CD14-positive monocyte (primary cell): ENCODE results near the gene GRIN1. TPM values are rescaled to one million over a fixed set of nuclear protein-coding genes. Genes with fewer than 3 reads are reported as not detected.

Source experiments
- DNase-seq, 3 donors: peaks; one replicate each; pipeline ENCODE4 v3.0.0-alpha.2; 2011 to 2022
- H2AFZ ChIP-seq: 2 replicates; pipeline ENCODE4 v1.6.0; 2012; ENCODE audit warnings: mild to moderate bottlenecking, low read depth, low read length, inconsistent platforms; ENCODE audit not compliant: insufficient read depth, poor library complexity, severe bottlenecking
- H3K27ac ChIP-seq, 2 donors: 1 replicate in 1 of 2; 2 replicates in 1 of 2; pipeline ENCODE4 v1.5.1; 2012 to 2013; ENCODE audit warnings: low read length in 2 of 2, control low read depth in 1 of 2, inconsistent platforms in 1 of 2, low read depth in 1 of 2, mild to moderate bottlenecking in 1 of 2
- H3K27me3 ChIP-seq, 2 donors: one replicate each; pipeline versions ENCODE4 v1.6.0 to v1.6.1; 2011 to 2013; ENCODE audit warnings: low read length in 2 of 2; ENCODE audit not compliant: control insufficient read depth in 2 of 2, insufficient read depth in 2 of 2
- H3K36me3 ChIP-seq, 2 donors: replicated peaks in 1 of 2; 1 replicate in 1 of 2; 2 replicates in 1 of 2; pipeline versions ENCODE4 v1.5.1 to v1.6.1; 2012 to 2013; ENCODE audit warnings: low read length in 2 of 2, control low read depth in 1 of 2, inconsistent platforms in 1 of 2, mild to moderate bottlenecking in 1 of 2; ENCODE audit not compliant: insufficient read depth in 2 of 2, control insufficient read depth in 1 of 2
- H3K4me1 ChIP-seq, 2 donors: 1 replicate in 1 of 2; 2 replicates in 1 of 2; pipeline versions ENCODE4 v1.5.1 to v1.6.1; 2012 to 2013; ENCODE audit warnings: low read length in 2 of 2, control low read depth in 1 of 2, inconsistent platforms in 1 of 2, mild to moderate bottlenecking in 1 of 2, moderate library complexity in 1 of 2; ENCODE audit not compliant: insufficient read depth in 2 of 2, control insufficient read depth in 1 of 2
- H3K4me2 ChIP-seq: replicated peaks from 2 replicates; pipeline ENCODE3; 2012; ENCODE audit warnings: low read length, moderate library complexity, mild to moderate bottlenecking; ENCODE audit not compliant: poor library complexity, severe bottlenecking; ENCODE audit errors: extremely low read depth
- H3K4me3 ChIP-seq, 3 experiments: fragments of 200-600 bp in 1 of 3; sonication (generic) in 1 of 3; replicated peaks in 1 of 3; 1 replicate in 2 of 3; 2 replicates in 1 of 3; pipeline ENCODE4 v1.5.1; 2011 to 2013; ENCODE audit warnings: low read length in 3 of 3, mild to moderate bottlenecking in 3 of 3, control low read depth in 2 of 3, low read depth in 2 of 3, inconsistent platforms in 1 of 3, moderate library complexity in 1 of 3
- H3K79me2 ChIP-seq: 2 replicates; pipeline ENCODE4 v1.6.0; 2012; ENCODE audit warnings: mild to moderate bottlenecking, control low read depth, inconsistent platforms, low read length, moderate library complexity; ENCODE audit not compliant: insufficient read depth
- H3K9ac ChIP-seq: 2 replicates; pipeline ENCODE4 v1.6.0; 2017; ENCODE audit warnings: low read length, mild to moderate bottlenecking; ENCODE audit not compliant: insufficient read depth, poor library complexity, severe bottlenecking
- H3K9me3 ChIP-seq, 2 donors: replicated peaks in 1 of 2; 1 replicate in 1 of 2; 2 replicates in 1 of 2; pipeline versions ENCODE4 v1.5.1 to v1.6.1; 2012 to 2013; ENCODE audit warnings: low read length in 2 of 2, control low read depth in 1 of 2; ENCODE audit not compliant: control insufficient read depth in 1 of 2, insufficient read depth in 1 of 2
- H4K20me1 ChIP-seq: 2 replicates; pipeline ENCODE4 v1.6.0; 2012; ENCODE audit warnings: mild to moderate bottlenecking, low read length, control low read depth, moderate library complexity; ENCODE audit not compliant: insufficient read depth
- H3K27ac Mint-ChIP-seq, 7 donors: one replicate each; pipeline ENCODE4 v1.8.0; 2020; ENCODE audit warnings: mild to moderate bottlenecking in 7 of 7, mixed read lengths in 7 of 7, moderate library complexity in 6 of 7, inconsistent platforms in 2 of 7
- H3K27me3 Mint-ChIP-seq, 3 donors: one replicate each; pipeline ENCODE4 v1.8.0; 2021 to 2022; ENCODE audit warnings: low read depth in 3 of 3, mild to moderate bottlenecking in 3 of 3, mixed read lengths in 3 of 3, moderate library complexity in 3 of 3, inconsistent platforms in 1 of 3
- H3K36me3 Mint-ChIP-seq, 2 donors: one replicate each; pipeline ENCODE4 v1.8.0; 2020; ENCODE audit warnings: mixed read lengths in 2 of 2, inconsistent platforms in 1 of 2, mild to moderate bottlenecking in 1 of 2
- H3K4me1 Mint-ChIP-seq: one replicate; pipeline ENCODE4 v1.8.0; 2020; ENCODE audit warnings: mild to moderate bottlenecking, mixed read lengths
- H3K4me3 Mint-ChIP-seq, 2 donors: one replicate each; pipeline ENCODE4 v1.8.0; 2020; ENCODE audit warnings: mild to moderate bottlenecking in 2 of 2, mixed read lengths in 2 of 2, moderate library complexity in 1 of 2
- H3K9me3 Mint-ChIP-seq, 7 donors: one replicate each; pipeline ENCODE4 v1.8.0; 2020 to 2022; ENCODE audit warnings: mixed read lengths in 7 of 7, mild to moderate bottlenecking in 6 of 7, moderate library complexity in 6 of 7, inconsistent platforms in 2 of 7
- WGBS: methylation state at CpG from one replicate; pipeline ENCODE4 v1.1.5; 2013; ENCODE audit warnings: missing lambda C conversion rate; ENCODE audit not compliant: insufficient coverage; 5-methylcytosine and 5-hydroxymethylcytosine counted together
- intact Hi-C, 2 donors: fragments of 100-400 bp; cut with micrococcal nuclease; formaldehyde crosslinking; loops; one replicate each; pipeline versions ENCODE4 v1.15.0 to v1.15.1; 2023
- polyA plus RNA-seq, 3 donors: library from polyadenylated mRNA; depleted of rRNA in 1 of 3; unstranded in 2 of 3; stranded (reverse) in 1 of 3; fragments of 300-500 nt in 2 of 3; fragments of >200 nt in 1 of 3; fragmentation: Illumina TruSeq in 2 of 3; gene quantifications; 1 replicate in 2 of 3; 2 replicates in 1 of 3; pipeline ENCODE4 v1.2.3, GENCODE V29; 2012 to 2021
- TF ChIP-seq, protein P1 (sequence below): fragments of 200-600 bp; IDR thresholded peaks from one replicate; pipeline ENCODE4 v1.8.0; 2022; ENCODE audit warnings: antibody characterized with exemption, mild to moderate bottlenecking

The GRIN1 gene
- polyA plus RNA-seq, 3 donors: not detected

DNA sequence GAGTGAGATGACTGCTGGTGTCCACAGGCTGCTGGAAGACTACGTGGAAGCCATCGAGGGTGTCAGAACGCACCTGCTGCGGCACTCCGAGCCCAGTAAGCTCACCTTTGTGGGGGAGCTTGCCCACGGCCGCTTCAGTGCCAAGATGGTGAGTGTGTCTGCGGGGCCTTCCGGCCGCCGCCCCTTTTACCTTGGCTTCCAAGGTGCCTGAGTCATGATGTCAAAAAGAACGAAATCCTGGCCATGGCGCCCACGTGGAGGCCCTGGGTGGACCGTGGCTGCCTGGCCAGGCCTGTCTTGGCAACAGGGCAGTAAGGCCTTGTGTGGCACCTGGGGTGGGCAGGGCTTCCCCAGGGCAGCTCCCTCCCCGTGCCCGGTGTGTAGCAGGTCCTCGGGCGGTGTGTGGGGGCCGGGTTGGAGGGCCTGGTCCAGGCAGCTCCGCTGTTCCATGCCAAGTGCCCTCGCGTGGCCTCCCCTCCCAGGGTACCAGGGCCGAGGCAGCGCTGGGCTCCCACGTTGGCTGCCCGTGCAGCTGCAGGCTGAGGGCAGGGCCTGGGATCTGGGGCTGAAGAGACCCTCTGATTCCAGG is 32.2 kb upstream of the GRIN1 start:
- H3K4me1 ChIP-seq: no peaks in the 10 kb centered on the region
- no peaks in the 10 kb centered on the region for H3K4me1 Mint-ChIP-seq
- no peak overlapping the region for H3K4me3 ChIP-seq
- no peak overlapping the region for H3K27ac ChIP-seq
- no peaks in the 10 kb centered on the region for H3K27me3 ChIP-seq
- peaks cover 10 to 22% of the 10 kb centered on the region in 2 donors for H3K9me3 ChIP-seq
- H4K20me1 ChIP-seq: peaks cover 9% of the 10 kb centered on the region
- no peak overlapping the region for H3K9ac ChIP-seq
- TF ChIP-seq, protein P1, sequence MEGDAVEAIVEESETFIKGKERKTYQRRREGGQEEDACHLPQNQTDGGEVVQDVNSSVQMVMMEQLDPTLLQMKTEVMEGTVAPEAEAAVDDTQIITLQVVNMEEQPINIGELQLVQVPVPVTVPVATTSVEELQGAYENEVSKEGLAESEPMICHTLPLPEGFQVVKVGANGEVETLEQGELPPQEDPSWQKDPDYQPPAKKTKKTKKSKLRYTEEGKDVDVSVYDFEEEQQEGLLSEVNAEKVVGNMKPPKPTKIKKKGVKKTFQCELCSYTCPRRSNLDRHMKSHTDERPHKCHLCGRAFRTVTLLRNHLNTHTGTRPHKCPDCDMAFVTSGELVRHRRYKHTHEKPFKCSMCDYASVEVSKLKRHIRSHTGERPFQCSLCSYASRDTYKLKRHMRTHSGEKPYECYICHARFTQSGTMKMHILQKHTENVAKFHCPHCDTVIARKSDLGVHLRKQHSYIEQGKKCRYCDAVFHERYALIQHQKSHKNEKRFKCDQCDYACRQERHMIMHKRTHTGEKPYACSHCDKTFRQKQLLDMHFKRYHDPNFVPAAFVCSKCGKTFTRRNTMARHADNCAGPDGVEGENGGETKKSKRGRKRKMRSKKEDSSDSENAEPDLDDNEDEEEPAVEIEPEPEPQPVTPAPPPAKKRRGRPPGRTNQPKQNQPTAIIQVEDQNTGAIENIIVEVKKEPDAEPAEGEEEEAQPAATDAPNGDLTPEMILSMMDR: no peak
- peaks cover 83 to 100% of the 10 kb centered on the region in 2 donors for H3K36me3 ChIP-seq
- no peak for DNase-seq
- peaks cover 0 to 3% (median 0%) of the 10 kb centered on the region in 7 donors for H3K9me3 Mint-ChIP-seq
- no peaks in the 10 kb centered on the region for H3K79me2 ChIP-seq
- no peak overlapping the region for H2AFZ ChIP-seq
- no peak overlapping the region for H3K4me3 Mint-ChIP-seq
- peaks cover 0 to 1% (median 0%) of the 10 kb centered on the region in 3 donors for H3K27me3 Mint-ChIP-seq
- intact Hi-C loops: no loop called here
- 99% methylated on average over 27 of the region's 27 CpGs for WGBS
- H3K27ac Mint-ChIP-seq: peak overlapping the region in 1 of 7 donors; percentile 11
- H3K4me2 ChIP-seq: no peak overlapping the region
- H3K36me3 Mint-ChIP-seq: peaks cover 16 to 50% of the 10 kb centered on the region in 2 donors

DNA sequence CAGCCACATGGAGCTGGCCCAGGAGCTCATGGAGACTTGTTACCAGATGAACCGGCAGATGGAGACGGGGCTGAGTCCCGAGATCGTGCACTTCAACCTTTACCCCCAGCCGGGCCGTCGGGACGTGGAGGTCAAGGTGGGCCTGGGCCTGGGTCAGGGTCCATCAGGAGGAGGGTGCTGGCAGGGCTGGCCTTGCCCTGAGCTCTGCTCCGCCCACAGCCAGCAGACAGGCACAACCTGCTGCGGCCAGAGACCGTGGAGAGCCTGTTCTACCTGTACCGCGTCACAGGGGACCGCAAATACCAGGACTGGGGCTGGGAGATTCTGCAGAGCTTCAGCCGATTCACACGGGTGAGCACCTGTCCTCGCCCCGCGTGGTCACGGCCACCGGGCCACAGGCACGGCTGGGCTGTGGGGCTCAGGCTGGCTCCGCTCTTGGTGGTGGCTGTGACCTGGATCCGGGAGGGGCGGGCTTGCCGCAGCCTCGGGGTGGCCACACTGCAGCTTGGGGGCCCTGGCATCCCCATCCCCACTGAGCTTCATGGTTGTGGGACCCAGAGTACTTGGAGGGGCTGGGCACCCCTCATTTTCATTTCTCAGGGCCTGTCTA is 31.5 kb upstream of the GRIN1 start:
- intact Hi-C loops: no loop called here
- TF ChIP-seq, protein P1: no peak
- no peak overlapping the region for H3K9ac ChIP-seq
- WGBS: 94% methylated on average over 26 of the region's 27 CpGs
- no peak overlapping the region for H3K4me2 ChIP-seq
- H4K20me1 ChIP-seq: peaks cover 11% of the 10 kb centered on the region
- Mint-ChIP-seq H3K27ac (no peak overlapping the region), H3K27me3 (peaks cover 0 to 1% (median 0%) of the 10 kb centered on the region in 3 donors), H3K4me3 (no peak overlapping the region), H3K9me3 (peaks cover 0 to 3% (median 0%) of the 10 kb centered on the region in 7 donors), H3K36me3 (peaks cover 16 to 52% of the 10 kb centered on the region in 2 donors), H3K4me1 (no peaks in the 10 kb centered on the region)
- no peaks in the 10 kb centered on the region for H3K27me3 ChIP-seq
- no peak overlapping the region for H3K4me3 ChIP-seq
- no peak overlapping the region for H2AFZ ChIP-seq
- H3K4me1 ChIP-seq: no peaks in the 10 kb centered on the region
- H3K27ac ChIP-seq: no peak overlapping the region
- no peak for DNase-seq
- peaks cover 4 to 15% of the 10 kb centered on the region in 2 donors for H3K9me3 ChIP-seq
- H3K36me3 ChIP-seq: peaks cover 83 to 100% of the 10 kb centered on the region in 2 donors
- no peaks in the 10 kb centered on the region for H3K79me2 ChIP-seq
